Measurements from ENCODE around the gene CENPM. TPM values are rescaled to one million over a fixed set of nuclear protein-coding genes. Genes with fewer than 3 reads are reported as not detected.
"Not testable (repeated sequence)": the region's sequence is repeated elsewhere in the genome, so short reads cannot be mapped to it uniquely, and the experiment has no call there.

CENPM gene
- total RNA-seq, 1 experiment from 2014 or later: 44.2 TPM

DNA sequence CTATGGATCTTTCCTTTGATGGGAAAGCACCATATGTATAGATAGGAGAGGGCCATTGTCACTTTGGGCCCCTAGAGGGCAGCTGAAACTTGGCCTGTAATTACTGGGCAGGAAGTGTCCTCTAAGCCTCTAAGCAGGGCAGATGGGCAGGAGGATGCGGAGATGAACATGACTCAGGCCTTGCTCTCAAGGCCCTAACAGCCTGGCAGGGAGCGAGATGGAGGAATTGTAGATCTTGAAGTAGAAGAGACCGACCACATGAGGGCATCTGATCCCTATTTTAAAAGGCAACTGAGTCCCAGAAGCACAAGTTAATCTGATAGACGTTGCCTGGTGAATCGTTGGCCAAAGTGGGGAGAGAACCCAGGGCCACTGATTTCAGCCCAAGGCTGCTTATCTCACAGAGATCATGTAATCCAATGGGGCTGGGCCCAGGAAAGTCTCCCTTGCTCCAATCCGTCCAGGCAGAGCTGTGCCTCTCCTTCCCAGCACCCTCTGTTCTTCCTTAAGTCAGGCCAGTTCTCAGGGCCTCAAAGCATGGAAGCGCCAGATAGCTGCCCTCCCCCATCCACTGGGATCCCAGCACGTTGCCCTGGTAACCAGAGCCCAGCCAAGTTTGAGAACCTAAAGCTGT is 19.8 kb upstream of the CENPM start:
- DNase-seq (ENCODE audit: low read depth): peak; percentile 80

DNA sequence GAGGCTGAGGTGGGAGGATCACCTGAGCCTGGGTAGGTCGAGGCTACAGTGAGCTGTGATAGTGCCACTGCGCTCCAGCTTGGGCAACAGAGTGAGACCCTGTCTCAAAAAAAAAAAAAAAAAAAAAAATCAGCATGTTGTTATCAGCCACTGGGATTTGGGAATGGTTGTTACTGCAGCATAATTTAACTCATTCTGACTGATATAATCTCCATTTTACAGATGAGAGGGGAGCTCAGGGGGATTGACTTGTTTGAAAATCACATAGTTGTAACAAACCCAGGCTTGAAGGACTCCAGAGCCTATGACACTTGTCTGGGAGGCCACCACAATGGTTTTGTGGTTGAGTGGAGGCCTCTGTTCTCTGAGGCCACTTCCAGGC is 19.3 kb upstream of the CENPM start:
- DNase-seq (ENCODE audit: low read depth): no peak

DNA sequence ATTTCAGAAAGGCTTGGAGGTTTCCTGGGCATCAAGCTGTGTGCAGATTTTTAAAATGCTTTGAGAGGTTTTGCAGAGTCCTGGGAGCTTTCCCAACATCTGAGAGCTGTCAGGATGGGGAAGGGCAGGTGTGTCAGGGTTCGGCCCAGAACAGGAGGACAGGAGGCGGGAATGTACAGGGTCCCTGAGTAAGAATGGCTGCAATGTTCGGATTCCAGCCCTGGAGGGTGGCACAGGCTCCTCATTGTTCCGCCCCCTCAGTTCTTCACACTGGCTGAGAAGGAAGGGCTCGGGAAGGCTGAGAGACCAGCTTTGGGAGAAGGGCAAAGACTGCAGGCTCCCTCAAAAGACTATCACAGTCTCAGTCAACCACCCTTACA is 17.1 kb upstream of the CENPM start:
- DNase-seq (ENCODE audit: low read depth): no peak

DNA sequence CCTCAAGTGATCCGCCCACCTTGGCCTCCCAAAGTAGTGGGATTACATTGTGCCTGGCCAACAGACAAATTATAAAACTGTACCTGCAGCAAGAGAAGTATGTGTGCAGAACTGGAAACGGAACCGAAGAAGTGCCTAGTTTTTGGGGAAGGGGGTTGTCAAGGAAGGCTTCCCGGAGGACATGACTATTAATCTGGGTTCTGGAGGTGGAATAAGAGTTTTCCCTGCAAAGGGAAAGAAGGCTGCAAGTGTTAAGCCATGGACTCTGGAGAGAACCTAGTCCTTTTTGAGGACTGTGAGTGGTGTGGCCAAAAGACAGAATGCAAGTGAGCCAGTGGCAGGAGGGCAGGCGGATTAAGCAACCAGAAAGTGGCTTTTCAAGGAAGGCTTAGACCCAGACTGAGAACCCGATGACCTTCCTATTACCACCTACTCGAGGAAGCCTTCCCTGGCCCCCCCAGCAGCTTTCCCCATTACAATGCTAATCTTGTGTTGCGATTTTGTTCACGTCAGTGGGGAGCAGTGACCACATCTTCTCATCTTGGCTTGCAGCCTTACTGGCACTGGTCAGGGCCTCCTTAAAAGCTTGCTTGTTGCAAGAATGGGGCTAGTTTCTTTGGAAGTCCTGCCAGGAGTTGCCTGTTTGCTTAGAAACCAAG is 16.6 kb upstream of the CENPM start:
- no peak for DNase-seq (ENCODE audit: low read depth)

DNA sequence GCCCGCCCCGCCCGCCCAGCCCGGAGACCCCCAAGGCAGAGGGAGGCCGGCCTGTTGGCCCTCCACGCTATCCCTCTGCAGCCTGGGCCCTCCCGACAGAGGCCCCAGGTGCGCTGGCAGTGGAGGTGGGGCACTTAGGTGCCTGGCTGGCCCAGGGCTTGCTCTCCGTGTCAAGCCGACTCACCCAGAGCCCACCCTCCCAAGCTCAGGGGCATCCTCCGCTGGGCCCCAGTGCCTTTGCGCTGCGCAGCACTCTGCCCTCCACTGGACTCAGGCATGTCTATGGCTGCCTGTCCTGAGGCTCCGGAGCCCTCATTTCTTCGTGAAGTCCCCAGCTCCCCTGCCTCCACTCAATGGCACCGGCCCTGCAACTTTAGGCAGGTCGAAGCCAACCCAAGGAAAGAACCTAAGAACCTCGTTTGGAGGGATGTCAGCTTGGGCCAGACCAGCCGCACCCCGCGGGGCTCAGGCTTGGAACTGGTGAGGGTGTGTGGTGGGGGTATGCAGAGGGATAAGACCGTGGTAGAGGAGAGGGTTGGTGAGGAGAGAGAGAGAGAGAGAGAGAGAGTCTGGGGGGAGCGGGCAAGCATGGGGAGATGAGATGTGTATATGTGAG is 11.1 kb upstream of the CENPM start:
- no peak for DNase-seq (ENCODE audit: low read depth)

DNA sequence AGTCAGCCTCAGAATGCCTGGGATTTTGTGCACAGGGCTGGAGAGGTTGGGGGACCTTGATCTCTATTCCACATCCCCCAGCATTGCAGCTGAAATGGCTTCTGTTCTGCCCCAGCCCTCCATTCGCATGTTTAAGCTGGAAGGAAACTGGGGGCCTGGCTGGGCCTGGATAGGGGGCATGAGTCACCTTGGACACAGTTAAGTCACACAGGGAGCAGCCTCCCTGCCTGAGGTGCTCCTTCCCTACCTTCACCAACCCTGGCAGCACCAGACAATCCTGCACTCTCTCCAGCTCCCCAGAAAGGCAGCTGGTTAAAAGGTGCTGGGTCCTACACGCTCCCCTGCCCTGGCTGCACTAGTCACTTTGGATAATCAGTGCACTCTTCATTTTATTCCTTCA is 5.8 kb upstream of the CENPM start:
- DNase-seq (ENCODE audit: low read depth): no peak

DNA sequence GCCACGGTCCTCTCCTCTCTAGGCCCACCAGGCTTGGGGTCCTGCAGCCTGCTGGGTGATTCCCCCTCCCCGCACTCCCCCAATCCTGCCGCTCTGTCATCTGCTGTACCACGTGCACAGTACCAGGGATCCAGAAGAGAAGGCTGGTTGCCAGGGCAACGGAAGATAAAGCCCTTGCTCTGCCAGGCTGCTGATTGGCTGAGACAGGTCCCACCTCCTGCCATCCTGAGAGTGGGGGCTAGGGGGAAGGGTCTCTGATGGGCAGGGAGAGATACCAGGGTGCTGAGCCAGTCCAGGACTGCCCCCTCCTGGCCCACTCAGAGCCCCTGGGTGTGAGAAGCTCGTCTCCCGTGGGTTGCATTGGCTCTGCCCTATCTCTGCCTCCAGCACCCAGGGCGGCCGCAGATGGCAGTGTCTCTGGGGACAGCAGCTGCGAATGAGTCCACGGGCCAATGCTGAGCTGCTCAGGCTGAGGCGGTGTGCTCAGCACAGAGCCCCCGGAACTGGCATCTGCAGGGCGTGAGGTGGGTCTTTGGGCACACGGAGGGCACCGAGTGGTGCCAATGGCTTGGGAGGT is 5.0 kb upstream of the CENPM start, which contains the start of gene SMIM45:
SMIM45 (plus strand) TSS at position 253 of the 577 bp plus-strand sequence.
- DNase-seq (ENCODE audit: low read depth): no peak

DNA sequence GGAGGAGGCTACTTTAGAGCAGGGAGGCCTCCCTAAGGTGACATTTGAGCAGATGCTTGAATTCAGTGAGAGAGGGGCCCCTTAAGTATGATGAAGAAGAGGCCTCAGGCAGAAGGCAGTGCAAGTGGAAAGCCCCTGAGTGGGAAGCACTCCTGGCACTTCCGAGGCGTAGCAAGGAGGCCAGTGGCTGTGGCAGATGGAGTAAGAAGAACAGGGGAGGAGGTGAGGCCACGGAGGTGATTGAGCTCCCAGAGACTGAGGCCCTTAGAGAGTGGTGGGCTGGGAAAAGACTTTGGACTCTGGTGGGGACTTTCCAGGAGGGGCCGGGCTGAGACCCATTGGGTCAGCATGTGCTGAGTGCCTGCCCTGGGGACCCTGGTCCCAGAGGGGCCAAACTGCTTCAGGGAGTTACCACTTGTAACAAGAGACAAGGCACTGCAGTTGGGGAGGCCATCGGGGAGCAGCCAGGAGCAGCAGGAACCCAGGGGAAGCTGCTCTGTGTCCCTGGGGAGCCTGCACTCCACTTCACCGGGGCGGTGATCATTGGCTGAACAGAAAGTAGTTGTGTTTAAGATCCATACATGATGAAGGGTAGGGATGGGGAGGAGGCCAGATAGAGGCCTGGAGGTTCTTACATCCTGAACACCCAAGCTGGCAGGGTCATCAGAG is 2.5 kb upstream of the CENPM start:
- no peak for DNase-seq (ENCODE audit: low read depth)

DNA sequence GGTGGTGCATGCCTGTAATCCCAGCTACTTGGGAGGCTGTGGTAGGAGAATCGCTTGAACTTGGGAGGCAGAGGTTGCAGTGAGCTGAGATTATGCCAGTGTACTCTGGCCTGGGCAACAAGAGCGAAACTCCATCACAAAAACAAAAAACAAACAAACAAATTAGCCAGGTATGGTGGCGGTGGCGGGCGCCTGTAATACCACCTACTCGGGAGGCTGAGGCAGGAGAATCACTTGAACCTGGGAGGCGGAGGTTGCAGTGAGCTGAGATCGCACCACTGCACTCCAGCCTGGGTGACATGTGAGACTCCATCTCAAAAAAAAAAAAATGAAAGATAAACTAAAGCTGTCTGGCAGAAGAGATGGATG is 2.0 kb upstream of the CENPM start:
- not testable (repeated sequence) for DNase-seq (ENCODE audit: low read depth)

DNA sequence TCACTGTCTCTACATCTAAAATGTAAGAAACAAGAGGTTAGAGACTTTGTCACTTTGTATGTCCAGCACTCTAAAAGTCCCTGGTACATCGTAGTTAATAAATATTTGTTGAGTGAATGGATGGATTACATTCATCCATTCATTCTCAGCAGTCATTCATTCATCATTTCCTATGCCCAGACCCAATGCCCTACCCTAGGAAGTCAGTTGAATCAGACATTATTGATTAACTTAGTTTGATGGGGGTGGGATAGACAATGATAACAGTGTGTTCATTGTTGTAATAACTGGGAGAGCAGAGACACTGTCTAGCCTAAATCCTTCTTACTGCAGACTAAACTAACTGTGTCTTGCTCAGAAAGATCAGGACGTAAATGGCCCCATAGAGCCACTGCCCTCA is 1.2 kb upstream of the CENPM start:
- DNase-seq (ENCODE audit: low read depth): no peak

DNA sequence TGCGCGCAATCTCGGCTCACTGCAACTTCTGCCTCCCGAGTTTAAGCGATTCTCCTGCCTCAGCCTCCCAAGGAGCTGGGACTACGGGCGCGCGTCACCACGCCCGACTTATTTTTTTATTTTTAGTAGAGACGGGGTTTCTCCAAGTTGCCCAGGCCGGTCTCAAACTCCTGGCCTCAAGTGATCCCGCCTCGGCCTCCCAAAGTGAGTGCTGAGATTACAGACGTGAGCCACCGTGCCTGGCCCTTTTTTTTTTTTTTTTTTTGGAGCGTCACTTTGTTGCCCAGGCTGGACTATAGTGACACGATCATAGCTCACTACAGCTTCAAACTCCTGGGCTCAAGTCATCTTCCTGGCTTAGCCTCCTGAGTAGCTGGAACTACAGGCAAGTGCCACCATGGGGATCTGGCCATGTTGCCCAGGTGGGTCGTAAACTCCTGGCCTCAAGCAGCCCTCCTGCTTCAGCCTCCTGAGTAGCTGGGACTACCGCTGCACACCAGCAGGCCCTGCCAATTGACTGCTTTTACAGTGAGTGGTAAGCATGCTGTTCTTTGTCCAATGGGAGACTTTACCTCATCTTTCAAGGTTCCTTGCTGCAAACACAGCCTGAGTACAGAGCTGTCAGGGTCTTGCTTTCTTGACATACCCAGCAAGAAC is 600 bp upstream of the CENPM start:
- no peak for DNase-seq (ENCODE audit: low read depth)

DNA sequence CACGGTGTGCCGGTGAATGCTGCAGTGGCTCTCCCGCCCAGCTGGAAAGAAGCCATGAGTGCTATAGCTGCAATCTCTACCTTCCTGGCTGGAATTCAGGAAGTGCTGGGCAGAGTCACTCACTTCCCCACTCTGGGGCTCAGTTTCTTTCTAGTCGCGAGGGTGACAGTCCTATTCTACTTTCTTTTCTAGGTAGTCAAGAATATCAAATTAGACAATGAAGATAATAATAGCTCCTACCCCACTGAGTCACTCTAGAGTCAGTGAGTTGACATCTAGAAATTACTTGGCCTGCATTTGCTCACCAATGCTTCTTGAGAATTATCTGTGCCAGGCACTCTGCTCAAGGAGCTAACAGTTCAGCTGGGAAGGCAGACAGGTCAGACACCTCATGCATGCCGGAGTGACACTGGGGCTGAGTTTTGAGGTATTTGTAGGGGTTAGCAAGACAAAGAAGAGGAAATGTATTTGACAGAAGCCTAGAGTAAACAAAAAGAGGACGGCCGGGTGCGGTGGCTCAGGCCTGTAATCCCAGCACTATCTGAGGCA is 3.2 kb downstream of the CENPM start:
- no peak for DNase-seq (ENCODE audit: low read depth)

DNA sequence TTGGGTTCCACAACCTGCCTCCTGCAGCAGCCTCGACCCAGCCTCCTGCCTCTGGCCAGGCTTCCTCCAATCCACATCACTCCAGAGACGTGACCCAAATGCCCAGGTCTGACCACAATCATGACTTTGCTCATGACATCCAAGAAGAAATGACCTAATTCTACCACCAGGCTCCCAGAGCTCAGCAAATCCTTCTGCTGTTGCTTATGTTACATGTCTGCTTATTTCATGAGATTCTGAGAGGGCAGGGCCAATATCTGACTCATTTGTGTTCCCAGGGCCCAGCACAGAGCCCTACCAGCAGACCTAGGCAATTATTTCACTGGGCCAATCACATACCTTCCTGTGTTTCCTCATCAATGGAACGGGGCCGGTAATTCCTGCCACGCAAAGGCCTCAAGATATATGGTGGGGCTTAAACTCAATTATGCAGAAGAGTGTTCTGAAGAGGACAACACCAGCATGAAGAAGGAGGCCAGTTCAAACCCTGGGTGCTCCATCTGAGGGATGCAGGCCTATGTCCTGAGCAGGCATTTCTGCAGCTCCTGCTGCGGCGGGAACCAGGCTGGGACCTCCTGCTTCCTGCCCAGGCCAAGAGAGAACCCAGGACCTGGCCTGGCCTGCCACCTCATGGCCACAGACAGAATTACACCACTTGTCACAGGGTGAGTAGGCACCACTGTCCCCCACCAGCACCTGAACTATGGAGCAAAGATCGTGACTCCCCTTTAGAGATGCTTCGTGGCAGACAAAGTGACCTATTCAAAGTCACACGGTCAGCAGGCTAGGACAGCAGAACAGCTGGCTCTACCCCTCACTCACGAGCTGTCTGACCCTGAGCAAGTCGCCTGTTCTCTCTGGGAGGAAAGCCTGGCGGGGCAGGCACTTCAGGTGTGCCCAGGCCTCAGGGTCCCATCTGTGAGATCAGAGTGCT is 5.9 kb downstream of the CENPM start:
- peak; percentile 81 for DNase-seq (ENCODE audit: low read depth)

DNA sequence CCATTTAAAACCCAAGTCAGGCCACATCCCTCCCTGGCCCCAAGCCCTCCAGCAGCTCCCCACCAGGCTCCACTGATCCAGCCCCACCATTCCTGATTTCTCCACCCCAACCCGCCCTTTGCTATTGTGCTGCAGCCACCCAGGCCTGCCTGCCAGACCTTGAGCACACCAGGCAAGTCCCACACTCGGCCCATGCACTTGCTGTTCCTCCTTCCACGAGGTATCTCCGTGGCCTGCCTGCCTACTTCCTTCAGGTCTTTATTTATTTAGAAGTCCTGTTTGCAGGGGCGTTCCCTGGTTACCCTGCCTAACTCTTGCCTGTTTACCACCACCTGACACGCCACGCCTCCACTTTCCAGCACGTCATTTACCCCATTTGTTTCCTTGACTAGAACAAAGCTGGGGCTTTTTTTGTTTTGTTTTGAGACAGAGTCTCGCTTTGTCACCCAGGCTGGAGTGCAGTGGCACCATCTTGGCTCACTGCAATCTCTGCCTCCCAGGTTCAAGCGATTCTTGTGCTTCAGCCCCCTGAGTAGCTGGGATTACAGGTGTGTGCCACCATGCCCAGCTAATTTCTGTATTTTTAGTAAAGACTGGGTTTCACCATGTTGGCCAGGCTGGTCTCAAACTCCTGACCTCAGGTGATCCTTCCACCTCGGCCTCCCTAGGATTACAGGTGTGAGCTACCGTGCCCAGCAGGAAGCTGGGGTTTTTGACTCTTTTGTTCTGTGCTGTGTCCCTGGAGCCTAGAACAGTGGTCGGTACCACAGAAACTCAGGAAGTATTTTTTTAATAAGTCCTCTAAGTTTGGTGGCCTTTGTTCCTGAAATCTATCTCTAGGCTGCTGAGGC is 6.7 kb downstream of the CENPM start:
- peak; percentile 26 for DNase-seq (ENCODE audit: low read depth)

DNA sequence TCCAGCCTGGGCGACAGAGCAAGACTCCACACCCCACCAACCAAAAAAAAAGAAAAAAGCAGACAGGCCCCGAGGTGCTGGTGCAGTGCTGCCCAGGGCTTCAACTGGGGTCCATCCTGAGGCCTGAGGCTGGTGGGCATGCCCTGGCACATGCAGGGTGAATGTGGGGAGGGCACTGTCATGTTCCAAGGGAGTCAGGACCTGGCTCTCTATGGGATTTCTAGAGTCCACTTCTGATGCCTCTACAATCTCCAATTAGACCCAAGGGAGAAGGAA is 10.1 kb downstream of the CENPM start:
- DNase-seq (ENCODE audit: low read depth): no peak

DNA sequence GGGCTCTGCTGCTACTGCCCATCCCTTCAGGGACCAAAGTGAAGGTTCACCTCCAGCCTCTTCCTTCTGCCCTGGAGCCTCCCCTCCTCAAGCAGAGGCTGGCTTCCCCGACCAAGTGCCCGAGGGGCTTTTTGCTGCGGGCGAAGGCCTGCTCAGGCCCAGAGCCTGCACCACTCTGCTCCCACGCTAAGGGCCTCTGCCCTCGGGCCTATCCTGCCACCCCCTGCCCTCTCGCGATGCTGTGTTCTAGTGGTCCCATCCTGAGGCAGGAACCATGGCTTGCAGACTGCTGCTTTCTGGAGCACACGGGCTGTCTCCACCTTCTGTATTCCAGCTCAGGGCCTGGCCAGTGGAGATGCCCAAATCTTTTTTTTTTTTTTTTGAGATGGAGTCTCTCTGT is 11.4 kb downstream of the CENPM start:
- DNase-seq (ENCODE audit: low read depth): no peak

DNA sequence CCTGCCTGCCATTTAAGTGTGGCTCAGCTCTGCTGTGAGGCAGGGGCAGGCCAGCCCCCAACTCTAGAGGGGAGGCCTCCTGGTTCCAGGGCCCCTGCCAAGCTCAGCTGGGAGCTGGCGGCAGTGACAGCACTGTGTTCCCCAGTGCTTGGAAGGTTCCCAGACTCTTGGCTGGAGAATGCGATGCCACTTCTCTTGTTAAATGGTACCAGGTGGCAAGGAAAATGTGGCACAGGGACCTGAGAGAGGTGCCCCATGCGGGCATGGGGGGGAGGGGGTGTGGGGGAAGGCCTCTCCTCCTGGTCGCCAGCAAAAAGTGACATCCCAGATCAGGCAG is 12.0 kb downstream of the CENPM start:
- DNase-seq (ENCODE audit: low read depth): no peak

DNA sequence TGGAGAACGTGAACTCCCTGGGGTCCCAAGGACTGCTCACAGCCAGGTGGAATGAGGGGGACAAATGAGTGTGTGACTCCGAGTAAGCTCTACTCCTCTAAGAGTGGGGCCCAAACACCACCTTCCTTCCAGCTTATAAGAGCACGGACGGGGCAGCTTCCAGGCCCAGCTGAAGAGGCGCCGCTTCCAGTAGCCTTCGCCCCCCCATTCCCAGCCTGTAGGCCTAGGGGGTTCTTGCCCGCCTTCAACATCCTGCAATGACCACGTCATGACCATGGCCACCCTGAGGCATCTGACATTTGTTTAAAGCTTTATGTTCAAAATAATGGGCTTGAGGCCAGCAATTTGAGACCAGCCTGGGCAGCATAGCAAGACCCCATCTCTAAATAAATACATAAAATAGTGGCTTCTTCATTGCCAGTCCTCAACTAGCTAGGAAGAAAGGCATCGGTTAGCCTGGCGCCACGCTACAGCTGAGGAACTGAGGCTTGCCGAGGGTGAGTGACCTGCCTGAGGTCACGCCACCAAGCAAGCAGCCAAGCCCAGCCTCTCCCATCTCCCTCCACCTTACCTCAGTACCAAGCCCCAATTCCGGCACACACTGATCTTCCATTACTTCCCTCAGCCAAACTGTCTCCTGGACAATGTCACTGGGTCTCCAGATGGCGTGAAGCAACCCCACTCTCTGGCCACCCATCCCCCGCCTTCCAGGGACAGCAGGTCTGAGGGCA is 12.5 kb downstream of the CENPM start:
- DNase-seq (ENCODE audit: low read depth): no peak

DNA sequence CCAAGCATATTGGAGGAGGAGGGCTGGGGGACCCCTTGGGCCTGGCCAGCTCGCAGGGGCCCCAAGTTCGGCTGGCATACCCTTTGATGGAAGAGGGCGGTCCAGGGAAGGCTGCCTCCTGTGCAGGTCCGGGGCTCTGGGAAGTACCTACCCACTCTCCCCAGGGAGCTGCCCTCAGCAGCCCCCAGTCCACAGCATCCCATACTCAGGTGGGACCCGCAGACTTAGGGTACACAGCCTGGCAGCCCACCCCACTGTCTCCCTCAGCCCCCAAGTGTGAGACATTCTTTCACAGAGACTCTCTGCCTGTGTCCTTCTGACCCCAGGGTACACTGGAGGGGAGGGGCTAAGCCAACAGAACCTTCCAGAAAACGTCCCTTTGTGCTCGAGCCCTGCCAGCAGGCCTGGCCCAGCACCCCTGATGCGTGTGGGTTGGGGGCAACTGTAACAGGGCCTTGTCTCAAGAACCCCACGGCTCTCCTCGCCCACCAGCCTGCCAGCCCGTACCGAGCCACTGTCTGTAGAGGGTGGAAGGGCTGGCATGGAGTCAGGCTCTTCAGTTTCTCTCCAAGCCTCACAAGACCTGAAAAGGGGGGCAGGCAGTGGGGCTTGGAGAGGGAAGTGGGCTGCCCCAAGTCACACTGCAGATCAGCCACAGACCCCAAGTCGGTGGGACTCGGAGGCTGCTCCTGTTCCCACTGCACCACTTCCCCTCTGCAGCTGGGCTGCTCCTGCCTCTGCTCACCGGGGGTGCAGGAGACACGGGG is 13.4 kb downstream of the CENPM start:
- no peak for DNase-seq (ENCODE audit: low read depth)

All from Daoy (cell line).